Measurements from ENCODE around the gene STK33.

Gene STK33

GRCh38 chr11:8601376-8602133 lies 7.5 kb upstream of the STK33 start:
- DNase-seq: no peak

GRCh38 chr11:8598506-8598905 lies 4.5 kb upstream of the STK33 start:
- DNase-seq: no peak

- DNase-seq: no peak
Observed at GRCh38 chr11:8597182-8597581, 3.2 kb upstream of the STK33 start.

GRCh38 chr11:8596504-8597046 lies 2.5 kb upstream of the STK33 start:
- no peak for DNase-seq

- DNase-seq: no peak
Observed at GRCh38 chr11:8593455-8593854, 573 bp downstream of the STK33 start.

- DNase-seq: no peak
Observed at GRCh38 chr11:8587915-8588314, 6.1 kb downstream of the STK33 start.

GRCh38 chr11:8586805-8587204 lies 7.2 kb downstream of the STK33 start:
- no peak for DNase-seq

- DNase-seq: no peak
Observed at GRCh38 chr11:8586184-8586583, 7.8 kb downstream of the STK33 start.

GRCh38 chr11:8584511-8584910 lies 9.5 kb downstream of the STK33 start:
- no peak for DNase-seq

GRCh38 chr11:8584082-8584481 lies 9.9 kb downstream of the STK33 start:
- no peak for DNase-seq

- no peak for DNase-seq
Observed at GRCh38 chr11:8581300-8581699, 12.7 kb downstream of the STK33 start.

GRCh38 chr11:8577791-8578581 lies 16.0 kb downstream of the STK33 start:
- no peak for DNase-seq

- no peak for DNase-seq
Observed at GRCh38 chr11:8574798-8575197, 19.2 kb downstream of the STK33 start.

- no peak for DNase-seq
Observed at GRCh38 chr11:8573777-8574176, 20.3 kb downstream of the STK33 start.

- DNase-seq: no peak
Observed at GRCh38 chr11:8567602-8568198, 26.3 kb downstream of the STK33 start.

GRCh38 chr11:8566613-8567210 lies 27.3 kb downstream of the STK33 start:
- DNase-seq: no peak

GRCh38 chr11:8564526-8564925 lies 29.5 kb downstream of the STK33 start:
- no peak for DNase-seq

- DNase-seq: no peak
Observed at GRCh38 chr11:8561461-8561860, 32.6 kb downstream of the STK33 start.

GRCh38 chr11:8558436-8558835 lies 35.6 kb downstream of the STK33 start:
- no peak for DNase-seq

GRCh38 chr11:8545698-8546366 lies 48.2 kb downstream of the STK33 start:
- no peak for DNase-seq

GRCh38 chr11:8544807-8545206 lies 49.2 kb downstream of the STK33 start:
- no peak for DNase-seq

- no peak for DNase-seq
Observed at GRCh38 chr11:8543278-8543677, 50.8 kb downstream of the STK33 start.

GRCh38 chr11:8541448-8541847 lies 52.6 kb downstream of the STK33 start:
- no peak for DNase-seq

Data from NCI-H2081 treated with DMSO at 0.1 percent for 48 hours (cell line).